GM23338 (cell line): ENCODE results near the gene THAP8. TPM values are rescaled to one million over a fixed set of nuclear protein-coding genes. Genes with fewer than 3 reads are reported as not detected.

Source experiments
- ATAC-seq: fragments of 200-7000 bp; cut with Tn5 transposase; 3 replicates; pipeline ENCODE4 v1.9.1; 2020
- DNase-seq: peaks from one replicate; pipeline ENCODE4 v3.0.0-alpha.2; 2015; ENCODE audit warnings: low spot score
- H2AFZ ChIP-seq: fragments of 200-600 bp; sonication (generic); 2 replicates; pipeline ENCODE4 v1.8.0; 2016; ENCODE audit warnings: antibody characterized with exemption, mild to moderate bottlenecking, moderate library complexity
- H3F3A ChIP-seq: fragments of 200-600 bp; sonication (generic); replicated peaks from 2 replicates; pipeline ENCODE4 v1.8.0; 2017; ENCODE audit warnings: antibody characterized with exemption, mixed run types, low read depth
- H3K27ac ChIP-seq: fragments of 200-600 bp; sonication (generic); 2 replicates; pipeline ENCODE4 v1.6.1; 2016; ENCODE audit warnings: low read depth
- H3K27me3 ChIP-seq: fragments of 200-600 bp; sonication (generic); 2 replicates; pipeline ENCODE4 v1.8.0; 2016; ENCODE audit warnings: mild to moderate bottlenecking, mixed run types, moderate library complexity; ENCODE audit not compliant: insufficient read depth
- H3K36me3 ChIP-seq: fragments of 200-600 bp; sonication (generic); 2 replicates; pipeline ENCODE4 v1.8.0; 2016; ENCODE audit warnings: mild to moderate bottlenecking; ENCODE audit not compliant: insufficient read depth
- H3K4me1 ChIP-seq: fragments of 200-600 bp; sonication (generic); 2 replicates; pipeline ENCODE4 v1.8.0; 2016; ENCODE audit warnings: mild to moderate bottlenecking, moderate library complexity; ENCODE audit not compliant: insufficient read depth
- H3K4me2 ChIP-seq: fragments of 200-600 bp; sonication (generic); 2 replicates; pipeline ENCODE4 v1.7.1; 2017; ENCODE audit warnings: mixed run types
- H3K4me3 ChIP-seq: fragments of 200-600 bp; sonication (generic); 2 replicates; pipeline ENCODE4 v1.6.1; 2016; ENCODE audit warnings: mixed run types
- H3K79me2 ChIP-seq: fragments of 200-600 bp; sonication (generic); replicated peaks from 2 replicates; pipeline ENCODE4 v1.8.0; 2017; ENCODE audit warnings: mild to moderate bottlenecking; ENCODE audit not compliant: insufficient read depth
- H3K9me2 ChIP-seq: fragments of 200-600 bp; sonication (generic); 2 replicates; pipeline ENCODE4 v1.8.0; 2017; ENCODE audit not compliant: insufficient read depth
- H4K20me1 ChIP-seq: fragments of 200-600 bp; sonication (generic); replicated peaks from 2 replicates; pipeline ENCODE4 v1.8.0; 2017; ENCODE audit warnings: mild to moderate bottlenecking; ENCODE audit not compliant: insufficient read depth
- H3K27ac Mint-ChIP-seq: 2 replicates; pipeline ENCODE4 v1.8.0; 2020; ENCODE audit warnings: inconsistent platforms, mild to moderate bottlenecking, moderate library complexity, mixed read lengths
- H3K27me3 Mint-ChIP-seq: 3 replicates; pipeline ENCODE4 v1.8.0; 2022; ENCODE audit warnings: low read depth, mild to moderate bottlenecking, moderate library complexity, mixed read lengths, inconsistent platforms; ENCODE audit not compliant: insufficient read depth, poor library complexity
- H3K36me3 Mint-ChIP-seq: 3 replicates; pipeline ENCODE4 v1.8.0; 2021; ENCODE audit warnings: low read depth, mild to moderate bottlenecking, inconsistent platforms, moderate library complexity, mixed read lengths
- H3K4me1 Mint-ChIP-seq: 3 replicates; pipeline ENCODE4 v1.8.0; 2020; ENCODE audit warnings: mild to moderate bottlenecking, inconsistent platforms, mixed read lengths
- H3K4me3 Mint-ChIP-seq: 3 replicates; pipeline ENCODE4 v1.8.0; 2021; ENCODE audit warnings: moderate library complexity, mild to moderate bottlenecking, inconsistent platforms, mixed read lengths
- H3K9me3 Mint-ChIP-seq: 3 replicates; pipeline ENCODE4 v1.8.0; 2020; ENCODE audit warnings: moderate library complexity, mild to moderate bottlenecking, inconsistent platforms, mixed read lengths
- CREB1 ChIP-seq: fragments of 250-450 bp; sonication (Bioruptor Pico); IDR thresholded peaks from 2 replicates; pipeline ENCODE4 v1.5.0; 2020; ENCODE audit warnings: low read depth, mild to moderate bottlenecking, moderate library complexity
- EZH2 ChIP-seq: fragments of 200-600 bp; sonication (generic); IDR thresholded peaks from one replicate; pipeline ENCODE4 v1.8.0; 2017; ENCODE audit warnings: antibody characterized with exemption, mild to moderate bottlenecking, low read depth; ENCODE audit not compliant: unreplicated experiment
- EZH2phosphoT487 ChIP-seq: fragments of 200-600 bp; sonication (generic); IDR thresholded peaks from one replicate; pipeline ENCODE4 v1.8.1; 2018; ENCODE audit warnings: antibody characterized with exemption; ENCODE audit not compliant: unreplicated experiment
- JUNB ChIP-seq: IDR thresholded peaks from one replicate; pipeline ENCODE4 v1.6.1; 2016; ENCODE audit warnings: antibody characterized with exemption; ENCODE audit not compliant: unreplicated experiment
- NANOG ChIP-seq: IDR thresholded peaks from 2 replicates; pipeline ENCODE4 v1.6.1; 2016; ENCODE audit warnings: antibody characterized with exemption, borderline replicate concordance
- POLR2AphosphoS5 ChIP-seq: IDR thresholded peaks from 2 replicates; pipeline ENCODE4 v1.6.1; 2016; ENCODE audit warnings: antibody characterized with exemption, low read depth
- STAT1 ChIP-seq: IDR thresholded peaks from one replicate; pipeline ENCODE4 v1.6.1; 2016; ENCODE audit warnings: antibody characterized with exemption; ENCODE audit not compliant: unreplicated experiment
- ZNF114 ChIP-seq: fragments of 250-450 bp; sonication (Bioruptor Pico); IDR thresholded peaks from 2 replicates; pipeline ENCODE4 v1.5.0; 2020; ENCODE audit warnings: mild to moderate bottlenecking, moderate library complexity
- ZNF331 ChIP-seq: fragments of 250-450 bp; sonication (Bioruptor Pico); IDR thresholded peaks from 2 replicates; pipeline ENCODE4 v1.5.0; 2020; ENCODE audit warnings: low read depth, mild to moderate bottlenecking, moderate library complexity
- polyA plus RNA-seq: library from polyadenylated mRNA; unstranded; fragments of >200 nt; fragmentation: Nextera tagmentation; extraction: Ambion mirVana; gene quantifications from 2 replicates; pipeline ENCODE4 v1.2.1, GENCODE V29; 2016
- total RNA-seq: library from RNA; depleted of rRNA; stranded (reverse); fragments of >200 nt; shearing (Covaris generic); gene quantifications from 2 replicates; pipeline ENCODE4 v1.2.3, GENCODE V29; 2014
- TF ChIP-seq, protein P1 (sequence below): IDR thresholded peaks from 2 replicates; pipeline ENCODE4 v1.6.1; 2016; ENCODE audit warnings: antibody characterized with exemption
- TF ChIP-seq, protein P2 (sequence below), 2 experiments: fragments of 200-600 bp in 1 of 2; sonication (generic) in 1 of 2; conservative IDR thresholded peaks; 2 replicates each; pipeline versions ENCODE4 v1.5.1 to v1.6.1; 2016 to 2017; ENCODE audit warnings: antibody characterized with exemption in 2 of 2, low read depth in 2 of 2, mild to moderate bottlenecking in 2 of 2, moderate library complexity in 1 of 2
- TF ChIP-seq, protein P3 (sequence below): IDR thresholded peaks from one replicate; pipeline ENCODE4 v1.6.1; 2018; ENCODE audit warnings: antibody characterized with exemption; ENCODE audit not compliant: unreplicated experiment
- TF ChIP-seq, protein P4 (sequence below): fragments of 250-450 bp; sonication (Bioruptor Pico); IDR thresholded peaks from 2 replicates; pipeline ENCODE4 v1.5.0; 2020; ENCODE audit warnings: mild to moderate bottlenecking, moderate library complexity

The THAP8 gene
- total and polyA plus RNA-seq, 2 experiments from 2014 or later = 12.7 to 13.7 TPM

GRCh38 chr19:36099166-36099785 is 45.2 kb upstream of the THAP8 start:
- peaks cover 19% of the 10 kb centered on the region for H3K36me3 ChIP-seq
- H3K36me3 Mint-ChIP-seq = peaks cover 53% of the 10 kb centered on the region

More at GRCh38 chr19:36099166-36099785, 45.2 kb upstream of the THAP8 start:
- Histone ChIP-seq H4K20me1 (no peaks in the 10 kb centered on the region), H3K4me2 (no peak overlapping the region), H3K9me2 (no peaks in the 10 kb centered on the region), H3F3A (no peaks in the 10 kb centered on the region), H3K79me2 (no peaks in the 10 kb centered on the region), H3K4me3 (no peak overlapping the region), H2AFZ (no peak overlapping the region), H3K27me3 (no peaks in the 10 kb centered on the region), H3K4me1 (no peaks in the 10 kb centered on the region), H3K27ac (no peak overlapping the region)
- Mint-ChIP-seq H3K4me1 (no peaks in the 10 kb centered on the region), H3K4me3 (no peak overlapping the region), H3K9me3 (no peaks in the 10 kb centered on the region), H3K27me3 (no peaks in the 10 kb centered on the region), H3K27ac (no peak overlapping the region)
- DNase-seq (no peak), ATAC-seq (no peak)
- no peak for TF ChIP-seq EZH2
- TF ChIP-seq ZNF331 (CRISPR knock-in tag) = no peak
- TF ChIP-seq POLR2AphosphoS5 = no peak
- TF ChIP-seq CREB1 = no peak
- TF ChIP-seq, protein P1, sequence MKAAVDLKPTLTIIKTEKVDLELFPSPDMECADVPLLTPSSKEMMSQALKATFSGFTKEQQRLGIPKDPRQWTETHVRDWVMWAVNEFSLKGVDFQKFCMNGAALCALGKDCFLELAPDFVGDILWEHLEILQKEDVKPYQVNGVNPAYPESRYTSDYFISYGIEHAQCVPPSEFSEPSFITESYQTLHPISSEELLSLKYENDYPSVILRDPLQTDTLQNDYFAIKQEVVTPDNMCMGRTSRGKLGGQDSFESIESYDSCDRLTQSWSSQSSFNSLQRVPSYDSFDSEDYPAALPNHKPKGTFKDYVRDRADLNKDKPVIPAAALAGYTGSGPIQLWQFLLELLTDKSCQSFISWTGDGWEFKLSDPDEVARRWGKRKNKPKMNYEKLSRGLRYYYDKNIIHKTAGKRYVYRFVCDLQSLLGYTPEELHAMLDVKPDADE = no peak
- no peak for TF ChIP-seq NANOG
- no peak for TF ChIP-seq STAT1
- no peak for TF ChIP-seq EZH2phosphoT487
- no peak for TF ChIP-seq ZNF114 (CRISPR knock-in tag)
- TF ChIP-seq JUNB = no peak
- TF ChIP-seq, protein P2, sequence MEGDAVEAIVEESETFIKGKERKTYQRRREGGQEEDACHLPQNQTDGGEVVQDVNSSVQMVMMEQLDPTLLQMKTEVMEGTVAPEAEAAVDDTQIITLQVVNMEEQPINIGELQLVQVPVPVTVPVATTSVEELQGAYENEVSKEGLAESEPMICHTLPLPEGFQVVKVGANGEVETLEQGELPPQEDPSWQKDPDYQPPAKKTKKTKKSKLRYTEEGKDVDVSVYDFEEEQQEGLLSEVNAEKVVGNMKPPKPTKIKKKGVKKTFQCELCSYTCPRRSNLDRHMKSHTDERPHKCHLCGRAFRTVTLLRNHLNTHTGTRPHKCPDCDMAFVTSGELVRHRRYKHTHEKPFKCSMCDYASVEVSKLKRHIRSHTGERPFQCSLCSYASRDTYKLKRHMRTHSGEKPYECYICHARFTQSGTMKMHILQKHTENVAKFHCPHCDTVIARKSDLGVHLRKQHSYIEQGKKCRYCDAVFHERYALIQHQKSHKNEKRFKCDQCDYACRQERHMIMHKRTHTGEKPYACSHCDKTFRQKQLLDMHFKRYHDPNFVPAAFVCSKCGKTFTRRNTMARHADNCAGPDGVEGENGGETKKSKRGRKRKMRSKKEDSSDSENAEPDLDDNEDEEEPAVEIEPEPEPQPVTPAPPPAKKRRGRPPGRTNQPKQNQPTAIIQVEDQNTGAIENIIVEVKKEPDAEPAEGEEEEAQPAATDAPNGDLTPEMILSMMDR (conservative IDR thresholded peaks at IDR 0.05; ENCODE audit: low read depth in 2 of 2) = no peak
- TF ChIP-seq, protein P3, sequence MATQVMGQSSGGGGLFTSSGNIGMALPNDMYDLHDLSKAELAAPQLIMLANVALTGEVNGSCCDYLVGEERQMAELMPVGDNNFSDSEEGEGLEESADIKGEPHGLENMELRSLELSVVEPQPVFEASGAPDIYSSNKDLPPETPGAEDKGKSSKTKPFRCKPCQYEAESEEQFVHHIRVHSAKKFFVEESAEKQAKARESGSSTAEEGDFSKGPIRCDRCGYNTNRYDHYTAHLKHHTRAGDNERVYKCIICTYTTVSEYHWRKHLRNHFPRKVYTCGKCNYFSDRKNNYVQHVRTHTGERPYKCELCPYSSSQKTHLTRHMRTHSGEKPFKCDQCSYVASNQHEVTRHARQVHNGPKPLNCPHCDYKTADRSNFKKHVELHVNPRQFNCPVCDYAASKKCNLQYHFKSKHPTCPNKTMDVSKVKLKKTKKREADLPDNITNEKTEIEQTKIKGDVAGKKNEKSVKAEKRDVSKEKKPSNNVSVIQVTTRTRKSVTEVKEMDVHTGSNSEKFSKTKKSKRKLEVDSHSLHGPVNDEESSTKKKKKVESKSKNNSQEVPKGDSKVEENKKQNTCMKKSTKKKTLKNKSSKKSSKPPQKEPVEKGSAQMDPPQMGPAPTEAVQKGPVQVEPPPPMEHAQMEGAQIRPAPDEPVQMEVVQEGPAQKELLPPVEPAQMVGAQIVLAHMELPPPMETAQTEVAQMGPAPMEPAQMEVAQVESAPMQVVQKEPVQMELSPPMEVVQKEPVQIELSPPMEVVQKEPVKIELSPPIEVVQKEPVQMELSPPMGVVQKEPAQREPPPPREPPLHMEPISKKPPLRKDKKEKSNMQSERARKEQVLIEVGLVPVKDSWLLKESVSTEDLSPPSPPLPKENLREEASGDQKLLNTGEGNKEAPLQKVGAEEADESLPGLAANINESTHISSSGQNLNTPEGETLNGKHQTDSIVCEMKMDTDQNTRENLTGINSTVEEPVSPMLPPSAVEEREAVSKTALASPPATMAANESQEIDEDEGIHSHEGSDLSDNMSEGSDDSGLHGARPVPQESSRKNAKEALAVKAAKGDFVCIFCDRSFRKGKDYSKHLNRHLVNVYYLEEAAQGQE = no peak
- TF ChIP-seq, protein P4, sequence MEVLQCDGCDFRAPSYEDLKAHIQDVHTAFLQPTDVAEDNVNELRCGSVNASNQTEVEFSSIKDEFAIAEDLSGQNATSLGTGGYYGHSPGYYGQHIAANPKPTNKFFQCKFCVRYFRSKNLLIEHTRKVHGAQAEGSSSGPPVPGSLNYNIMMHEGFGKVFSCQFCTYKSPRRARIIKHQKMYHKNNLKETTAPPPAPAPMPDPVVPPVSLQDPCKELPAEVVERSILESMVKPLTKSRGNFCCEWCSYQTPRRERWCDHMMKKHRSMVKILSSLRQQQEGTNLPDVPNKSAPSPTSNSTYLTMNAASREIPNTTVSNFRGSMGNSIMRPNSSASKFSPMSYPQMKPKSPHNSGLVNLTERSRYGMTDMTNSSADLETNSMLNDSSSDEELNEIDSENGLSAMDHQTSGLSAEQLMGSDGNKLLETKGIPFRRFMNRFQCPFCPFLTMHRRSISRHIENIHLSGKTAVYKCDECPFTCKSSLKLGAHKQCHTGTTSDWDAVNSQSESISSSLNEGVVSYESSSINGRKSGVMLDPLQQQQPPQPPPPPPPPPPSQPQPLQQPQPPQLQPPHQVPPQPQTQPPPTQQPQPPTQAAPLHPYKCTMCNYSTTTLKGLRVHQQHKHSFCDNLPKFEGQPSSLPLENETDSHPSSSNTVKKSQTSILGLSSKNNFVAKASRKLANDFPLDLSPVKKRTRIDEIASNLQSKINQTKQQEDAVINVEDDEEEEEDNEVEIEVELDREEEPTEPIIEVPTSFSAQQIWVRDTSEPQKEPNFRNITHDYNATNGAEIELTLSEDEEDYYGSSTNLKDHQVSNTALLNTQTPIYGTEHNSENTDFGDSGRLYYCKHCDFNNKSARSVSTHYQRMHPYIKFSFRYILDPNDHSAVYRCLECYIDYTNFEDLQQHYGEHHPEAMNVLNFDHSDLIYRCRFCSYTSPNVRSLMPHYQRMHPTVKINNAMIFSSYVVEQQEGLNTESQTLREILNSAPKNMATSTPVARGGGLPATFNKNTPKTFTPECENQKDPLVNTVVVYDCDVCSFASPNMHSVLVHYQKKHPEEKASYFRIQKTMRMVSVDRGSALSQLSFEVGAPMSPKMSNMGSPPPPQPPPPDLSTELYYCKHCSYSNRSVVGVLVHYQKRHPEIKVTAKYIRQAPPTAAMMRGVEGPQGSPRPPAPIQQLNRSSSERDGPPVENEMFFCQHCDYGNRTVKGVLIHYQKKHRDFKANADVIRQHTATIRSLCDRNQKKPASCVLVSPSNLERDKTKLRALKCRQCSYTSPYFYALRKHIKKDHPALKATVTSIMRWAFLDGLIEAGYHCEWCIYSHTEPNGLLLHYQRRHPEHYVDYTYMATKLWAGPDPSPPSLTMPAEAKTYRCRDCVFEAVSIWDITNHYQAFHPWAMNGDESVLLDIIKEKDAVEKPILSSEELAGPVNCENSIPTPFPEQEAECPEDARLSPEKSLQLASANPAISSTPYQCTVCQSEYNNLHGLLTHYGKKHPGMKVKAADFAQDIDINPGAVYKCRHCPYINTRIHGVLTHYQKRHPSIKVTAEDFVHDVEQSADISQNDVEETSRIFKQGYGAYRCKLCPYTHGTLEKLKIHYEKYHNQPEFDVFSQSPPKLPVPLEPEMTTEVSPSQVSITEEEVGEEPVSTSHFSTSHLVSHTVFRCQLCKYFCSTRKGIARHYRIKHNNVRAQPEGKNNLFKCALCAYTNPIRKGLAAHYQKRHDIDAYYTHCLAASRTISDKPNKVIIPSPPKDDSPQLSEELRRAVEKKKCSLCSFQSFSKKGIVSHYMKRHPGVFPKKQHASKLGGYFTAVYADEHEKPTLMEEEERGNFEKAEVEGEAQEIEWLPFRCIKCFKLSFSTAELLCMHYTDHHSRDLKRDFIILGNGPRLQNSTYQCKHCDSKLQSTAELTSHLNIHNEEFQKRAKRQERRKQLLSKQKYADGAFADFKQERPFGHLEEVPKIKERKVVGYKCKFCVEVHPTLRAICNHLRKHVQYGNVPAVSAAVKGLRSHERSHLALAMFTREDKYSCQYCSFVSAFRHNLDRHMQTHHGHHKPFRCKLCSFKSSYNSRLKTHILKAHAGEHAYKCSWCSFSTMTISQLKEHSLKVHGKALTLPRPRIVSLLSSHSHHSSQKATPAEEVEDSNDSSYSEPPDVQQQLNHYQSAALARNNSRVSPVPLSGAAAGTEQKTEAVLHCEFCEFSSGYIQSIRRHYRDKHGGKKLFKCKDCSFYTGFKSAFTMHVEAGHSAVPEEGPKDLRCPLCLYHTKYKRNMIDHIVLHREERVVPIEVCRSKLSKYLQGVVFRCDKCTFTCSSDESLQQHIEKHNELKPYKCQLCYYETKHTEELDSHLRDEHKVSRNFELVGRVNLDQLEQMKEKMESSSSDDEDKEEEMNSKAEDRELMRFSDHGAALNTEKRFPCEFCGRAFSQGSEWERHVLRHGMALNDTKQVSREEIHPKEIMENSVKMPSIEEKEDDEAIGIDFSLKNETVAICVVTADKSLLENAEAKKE (CRISPR knock-in tag) = no peak
